ENCODE measurements around the gene TBC1D22A.
"Not testable (repeated sequence)": the region's sequence is repeated elsewhere in the genome, so short reads cannot be mapped to it uniquely, and the experiment has no call there.

TBC1D22A gene, protein sequence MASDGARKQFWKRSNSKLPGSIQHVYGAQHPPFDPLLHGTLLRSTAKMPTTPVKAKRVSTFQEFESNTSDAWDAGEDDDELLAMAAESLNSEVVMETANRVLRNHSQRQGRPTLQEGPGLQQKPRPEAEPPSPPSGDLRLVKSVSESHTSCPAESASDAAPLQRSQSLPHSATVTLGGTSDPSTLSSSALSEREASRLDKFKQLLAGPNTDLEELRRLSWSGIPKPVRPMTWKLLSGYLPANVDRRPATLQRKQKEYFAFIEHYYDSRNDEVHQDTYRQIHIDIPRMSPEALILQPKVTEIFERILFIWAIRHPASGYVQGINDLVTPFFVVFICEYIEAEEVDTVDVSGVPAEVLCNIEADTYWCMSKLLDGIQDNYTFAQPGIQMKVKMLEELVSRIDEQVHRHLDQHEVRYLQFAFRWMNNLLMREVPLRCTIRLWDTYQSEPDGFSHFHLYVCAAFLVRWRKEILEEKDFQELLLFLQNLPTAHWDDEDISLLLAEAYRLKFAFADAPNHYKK

DNA sequence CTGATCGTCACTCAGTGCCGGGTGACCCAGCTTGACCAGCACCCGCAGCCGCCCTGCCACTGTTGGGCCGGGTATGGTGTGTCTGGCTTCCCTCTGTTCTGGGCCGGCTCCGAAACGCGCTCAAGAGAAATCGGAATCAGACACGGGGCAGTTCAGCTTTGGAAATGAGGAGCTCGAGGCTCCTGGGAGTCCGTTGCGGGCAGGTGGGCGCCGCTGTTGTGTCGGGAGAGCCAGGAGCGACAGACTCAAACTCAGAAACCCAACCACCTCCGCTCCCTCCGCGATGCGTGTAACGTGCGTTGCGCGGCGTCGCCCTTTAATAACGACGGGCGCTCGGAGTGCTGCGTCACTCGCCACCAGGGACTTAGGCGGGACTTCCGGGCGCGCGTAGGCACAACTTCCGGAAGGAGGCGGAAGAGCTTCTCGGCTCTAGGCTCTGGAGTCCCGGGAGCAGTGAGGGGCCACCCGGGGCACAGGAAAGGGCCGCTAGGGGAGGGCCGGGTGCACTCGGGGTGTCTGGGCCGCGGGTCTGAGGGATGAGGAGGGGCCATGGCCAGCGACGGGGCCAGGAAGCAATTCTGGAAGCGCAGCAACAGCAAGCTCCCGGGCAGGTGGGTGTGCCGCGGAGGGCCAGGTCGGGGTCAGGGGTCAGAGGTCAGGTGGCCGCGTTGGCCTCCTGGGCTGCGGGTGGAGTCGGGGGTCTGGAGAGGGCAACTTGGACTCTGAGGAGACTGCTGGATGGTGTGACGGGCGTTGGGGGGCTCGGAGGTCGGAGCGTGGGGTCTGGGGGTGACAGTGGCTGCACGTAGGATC lies at the start of gene TBC1D22A:
TSS of gene TBC1D22A (plus strand) at position 413 of the 813 bp plus-strand sequence. CDS start at position 550, 137 bp downstream.
- peak; percentile 93 for DNase-seq (ENCODE audit: low read depth)

DNA sequence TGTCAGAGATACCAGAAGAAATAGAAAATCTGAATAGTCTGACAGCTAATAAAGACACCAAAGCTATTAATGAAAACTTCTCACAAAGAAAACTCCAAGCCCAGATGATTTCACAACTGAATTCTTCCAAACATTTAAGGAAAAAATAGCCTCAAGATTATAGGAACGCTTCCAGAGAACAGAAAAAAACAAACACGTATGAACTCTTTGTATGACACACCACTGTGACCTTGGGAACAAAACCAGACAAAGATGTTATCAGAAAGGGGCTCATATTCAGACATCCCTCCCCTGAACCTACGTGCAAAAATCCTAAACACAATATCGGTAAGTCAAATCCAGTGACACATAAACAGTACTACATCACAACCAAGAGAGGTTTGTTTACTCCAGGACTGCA lies 47.9 kb upstream of the TBC1D22A start:
- DNase-seq (ENCODE audit: low read depth), result peak; percentile 78

DNA sequence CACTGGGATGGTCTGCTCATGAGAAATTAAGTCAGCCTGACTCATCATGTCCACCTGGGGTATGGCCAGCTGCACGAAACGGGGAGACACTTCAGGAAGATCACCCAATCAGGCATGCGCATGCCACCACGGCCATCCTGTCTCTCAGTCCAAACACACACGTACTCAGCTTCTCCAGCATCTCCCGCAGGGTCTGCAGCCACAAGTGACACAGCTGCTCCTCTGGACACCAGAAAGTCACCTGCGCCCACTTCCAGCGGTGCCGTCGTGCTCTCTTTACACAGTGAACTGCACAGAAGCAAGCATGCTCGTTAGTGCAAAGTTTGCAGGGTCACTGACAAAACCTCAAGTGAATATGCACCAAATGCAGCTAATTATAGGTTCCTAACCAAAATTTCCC lies 42.5 kb upstream of the TBC1D22A start:
- no peak for DNase-seq (ENCODE audit: low read depth)

DNA sequence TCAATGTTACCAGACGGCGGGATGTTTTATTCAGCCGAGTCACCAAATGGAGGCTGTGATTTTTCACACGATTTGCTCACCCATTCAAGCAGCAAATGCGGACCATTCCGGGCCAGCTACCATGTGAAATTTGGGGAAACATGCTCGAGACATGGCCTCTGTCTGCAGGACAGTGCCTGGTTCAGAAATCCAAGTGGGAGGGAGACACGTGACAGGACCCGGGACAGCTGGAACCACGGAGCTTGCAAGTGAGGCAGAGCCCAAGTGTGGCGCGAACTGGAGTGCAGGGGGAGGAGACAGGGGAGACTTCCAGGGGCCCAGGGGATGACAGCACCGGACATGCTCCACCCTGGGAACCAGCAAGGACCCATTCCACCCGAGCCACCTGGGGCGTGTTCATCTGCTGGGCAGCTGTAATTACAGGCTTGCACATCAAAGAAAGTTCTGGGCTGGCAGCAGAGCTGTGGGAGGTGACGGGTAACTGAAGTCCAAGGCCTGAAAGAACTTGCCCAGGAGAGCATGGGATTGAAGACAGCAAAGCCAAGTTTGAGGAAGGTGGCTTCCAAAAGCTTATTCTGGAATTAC lies 40.9 kb upstream of the TBC1D22A start:
- no peak for DNase-seq (ENCODE audit: low read depth)

DNA sequence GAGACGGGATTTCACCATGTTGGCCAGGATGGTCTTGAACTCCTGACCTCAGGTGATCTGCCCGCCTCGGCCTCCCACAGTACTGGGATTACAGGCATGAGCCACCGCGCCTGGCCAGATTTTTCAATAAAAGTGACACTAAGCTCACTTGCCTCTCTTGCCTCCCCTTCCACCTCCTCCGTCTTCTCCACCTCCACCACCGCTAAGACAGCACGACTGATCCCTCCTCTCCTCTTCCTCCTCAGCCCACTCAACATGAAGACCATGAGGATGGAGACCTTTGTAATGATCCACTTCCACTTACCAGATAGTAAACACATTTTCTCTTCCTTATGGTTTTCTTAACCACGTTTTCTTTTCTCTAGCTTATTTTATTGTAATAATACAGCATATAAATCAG lies 38.6 kb upstream of the TBC1D22A start:
- no peak for DNase-seq (ENCODE audit: low read depth)

DNA sequence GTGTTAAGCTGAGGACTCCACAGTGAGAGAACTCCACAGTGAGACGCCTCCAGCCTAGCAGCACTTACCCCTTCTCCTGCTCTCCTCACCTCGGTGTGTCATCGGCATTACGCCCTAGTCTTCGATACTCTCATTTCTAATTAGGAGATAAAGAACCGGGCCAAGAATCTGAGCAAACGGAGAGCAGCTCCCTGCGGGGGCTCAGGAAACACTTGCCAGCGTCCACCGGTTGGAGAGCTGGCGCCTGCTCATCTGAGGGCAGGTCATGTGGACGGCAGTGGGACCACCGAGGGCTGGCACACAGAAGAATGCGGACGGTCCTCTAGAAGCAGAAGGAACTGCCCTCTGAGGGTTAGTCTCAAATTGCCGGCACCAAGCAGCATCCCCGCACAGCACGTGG lies 37.4 kb upstream of the TBC1D22A start:
- no peak for DNase-seq (ENCODE audit: low read depth)

DNA sequence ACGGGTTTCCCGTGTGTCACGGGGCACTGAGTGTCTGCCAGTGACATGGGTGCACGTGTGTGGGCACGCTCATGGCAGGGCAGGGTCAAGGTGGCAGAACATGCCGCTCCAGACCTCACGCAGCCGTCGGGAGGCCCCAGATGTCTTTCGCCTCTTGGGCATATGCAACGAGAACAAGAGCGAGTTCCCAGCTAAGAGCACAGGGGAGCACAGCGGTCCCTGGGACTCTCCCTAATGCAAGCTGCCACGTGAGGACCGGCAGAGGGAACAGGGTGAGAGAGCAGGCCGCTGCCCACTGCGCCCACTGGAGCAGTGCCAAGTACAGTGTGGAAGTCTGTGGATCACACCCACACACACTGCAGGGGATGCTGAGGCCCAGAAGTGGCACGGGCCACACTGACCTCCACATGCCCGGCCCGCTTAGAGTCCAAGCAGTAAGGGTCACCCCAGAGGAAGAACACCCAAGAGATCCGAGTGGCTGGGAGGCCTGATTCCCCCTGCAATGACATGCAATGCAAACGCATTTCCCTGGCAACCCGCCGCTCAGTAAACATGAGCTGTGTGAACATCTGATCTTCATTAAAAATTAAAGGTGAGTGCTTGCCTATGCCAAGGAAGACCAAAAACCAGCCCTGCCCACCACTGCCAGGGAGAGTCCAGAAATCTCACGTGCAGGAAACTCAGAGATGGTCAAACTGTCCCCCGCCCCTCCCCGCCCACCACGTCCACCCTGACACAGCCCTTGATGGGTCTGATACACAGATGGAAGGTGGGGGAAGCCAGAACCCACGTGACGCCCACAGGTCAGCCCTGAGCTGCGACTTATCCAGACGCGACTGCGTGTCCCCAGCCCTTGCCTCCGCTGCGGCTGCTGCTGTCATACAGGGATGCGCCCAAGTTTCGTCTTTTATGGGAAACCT lies 36.1 kb upstream of the TBC1D22A start:
- peak; percentile 39 for DNase-seq (ENCODE audit: low read depth)

DNA sequence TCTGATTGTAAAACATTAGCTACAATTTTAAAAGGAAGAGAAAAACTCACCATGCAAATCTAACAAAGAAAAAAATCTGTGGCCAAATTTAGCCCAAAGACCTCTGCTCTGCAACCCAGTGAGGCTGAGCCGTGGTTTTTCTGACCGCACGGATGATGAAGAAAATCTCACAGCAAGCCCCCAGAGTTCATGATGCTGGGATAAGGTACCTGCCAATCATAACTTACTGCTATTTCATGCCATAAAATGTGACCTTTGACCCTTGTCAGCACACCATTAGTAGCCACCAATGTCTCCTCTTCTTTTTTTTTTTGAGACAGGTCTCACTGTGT lies 35.5 kb upstream of the TBC1D22A start:
- DNase-seq (ENCODE audit: low read depth), result no peak

DNA sequence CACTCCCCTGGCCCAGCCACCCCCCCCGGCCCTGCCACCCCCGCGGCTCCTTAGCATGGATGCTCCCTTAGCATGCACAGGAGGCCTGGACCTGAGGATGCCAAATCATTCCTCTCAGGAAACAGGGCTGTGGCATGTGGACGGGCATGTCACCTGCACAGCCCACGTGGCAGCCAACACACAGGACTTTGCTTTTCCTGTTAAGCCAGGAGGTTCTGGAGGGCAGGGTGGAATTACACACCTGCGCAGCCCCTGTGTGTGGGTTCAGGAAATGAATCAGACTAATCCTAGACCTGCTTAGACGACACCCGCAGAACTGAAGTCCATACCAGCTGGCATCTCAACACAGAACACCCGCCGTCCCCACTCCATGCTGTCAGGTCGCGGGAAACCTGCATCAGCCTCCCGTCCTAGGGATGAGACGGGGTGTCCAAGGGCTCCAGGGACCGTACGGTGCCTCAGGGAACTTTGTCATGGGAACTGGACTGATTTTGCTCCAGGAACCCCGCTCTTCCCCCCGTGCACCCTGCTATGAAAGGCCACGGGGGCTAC lies 34.6 kb upstream of the TBC1D22A start:
- DNase-seq (ENCODE audit: low read depth), result no peak

DNA sequence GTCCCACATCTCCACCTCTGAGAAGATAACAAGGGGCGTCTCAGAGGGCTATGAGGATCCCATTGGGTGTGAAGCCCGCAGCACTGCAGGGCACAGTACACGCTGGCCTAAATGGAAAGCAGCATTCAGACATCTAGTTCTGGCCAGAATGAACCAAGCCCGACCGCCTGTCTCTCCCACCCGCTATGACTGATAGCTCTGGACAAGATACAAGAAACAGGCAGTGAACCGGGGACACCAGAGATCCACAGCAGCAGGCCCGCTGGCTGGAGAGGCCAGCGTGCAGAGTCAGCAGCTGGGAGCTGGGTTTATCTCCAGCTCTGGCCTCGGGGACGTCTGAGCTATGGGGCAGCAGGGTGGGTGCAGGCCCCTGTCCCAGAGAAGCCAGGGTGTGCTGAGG lies 34.0 kb upstream of the TBC1D22A start:
- DNase-seq (ENCODE audit: low read depth), result no peak

DNA sequence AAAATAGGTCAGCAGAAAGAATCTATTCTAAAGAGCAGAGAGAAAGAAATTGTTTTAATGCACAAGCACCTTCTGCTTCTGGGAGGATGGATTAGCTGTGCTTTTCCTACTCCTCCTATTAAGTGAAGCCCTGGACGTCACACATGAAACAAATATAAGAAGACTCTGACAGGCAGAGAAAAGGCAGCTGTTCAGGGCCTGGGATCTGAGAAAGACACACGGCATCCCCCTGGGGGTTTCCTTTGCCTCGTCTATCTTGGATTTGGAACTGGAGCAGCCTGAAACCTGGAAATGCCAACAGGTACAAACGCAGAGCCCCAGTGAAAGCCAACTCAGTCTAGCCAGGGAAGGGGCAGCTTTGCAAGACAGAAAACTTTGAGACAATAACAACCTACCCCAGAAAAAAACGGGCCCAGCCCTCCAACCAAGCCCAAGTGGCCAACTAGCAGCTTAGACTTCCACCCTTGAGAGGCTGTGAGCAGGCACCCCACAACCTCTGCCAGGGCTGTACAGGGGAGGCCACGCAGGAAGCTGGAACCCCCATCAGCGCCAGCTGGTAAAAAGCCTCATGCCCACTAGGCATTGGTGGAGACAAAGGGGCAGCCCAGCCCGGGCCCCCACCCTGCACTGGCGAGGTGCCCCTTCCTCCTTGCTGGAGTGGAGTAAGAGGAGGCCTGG lies 31.7 kb upstream of the TBC1D22A start:
- DNase-seq (ENCODE audit: low read depth), result no peak

DNA sequence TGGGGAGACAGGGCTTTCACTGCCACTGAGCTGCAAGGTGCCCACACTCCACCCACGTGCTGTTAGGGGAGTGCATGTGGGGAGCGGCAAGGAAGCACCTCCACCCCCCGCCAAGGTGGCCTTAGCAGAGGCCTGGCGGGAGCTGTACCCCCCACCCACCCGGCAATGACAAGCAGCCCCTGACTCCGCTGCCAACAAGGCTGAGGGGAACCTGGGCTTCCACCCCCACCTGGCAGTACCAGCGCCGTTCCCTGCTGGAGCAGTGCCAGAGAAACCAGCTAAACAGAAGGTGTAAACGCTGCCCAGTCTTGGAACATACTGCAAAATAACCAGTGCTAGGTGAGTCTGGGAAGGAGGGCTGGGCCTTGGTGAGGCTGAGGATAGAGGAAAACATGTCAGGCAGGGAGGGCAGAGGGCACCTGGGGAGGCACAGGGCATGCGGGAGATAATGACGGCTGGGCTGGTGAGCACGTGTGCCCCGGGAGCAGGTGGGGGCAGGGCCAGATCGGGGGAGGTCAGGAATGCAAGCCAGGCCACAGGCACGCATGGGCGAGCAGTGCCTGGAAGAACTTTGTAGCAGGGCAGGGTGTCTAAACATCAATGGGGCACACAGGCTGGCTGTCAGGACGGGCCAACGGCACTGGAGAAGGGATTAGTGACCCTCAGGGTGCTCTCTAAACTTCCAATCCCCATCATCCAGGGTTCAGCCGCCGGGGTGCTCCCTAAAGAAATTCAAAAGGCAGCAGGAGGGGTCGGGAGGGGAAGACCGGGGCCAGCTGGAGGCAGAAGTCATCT lies 31.0 kb upstream of the TBC1D22A start:
- DNase-seq (ENCODE audit: low read depth), result peak; percentile 62

DNA sequence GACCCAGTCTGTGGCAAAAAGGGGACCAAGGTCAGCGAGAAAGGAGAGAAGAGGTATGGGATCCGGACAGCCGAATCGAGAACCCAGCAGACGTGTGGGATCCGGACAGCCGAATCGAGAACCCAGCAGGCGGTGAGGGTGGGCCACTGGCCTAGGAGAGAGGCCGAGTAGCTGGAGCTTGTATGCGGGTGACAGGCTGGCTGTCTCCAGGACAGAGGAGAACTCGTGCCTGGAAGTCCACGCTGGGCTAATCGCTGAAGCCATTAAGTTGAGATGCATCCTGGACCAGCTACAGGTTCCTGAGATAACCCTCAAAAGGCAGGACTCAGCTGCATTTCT lies 30.4 kb upstream of the TBC1D22A start:
- no peak for DNase-seq (ENCODE audit: low read depth)

DNA sequence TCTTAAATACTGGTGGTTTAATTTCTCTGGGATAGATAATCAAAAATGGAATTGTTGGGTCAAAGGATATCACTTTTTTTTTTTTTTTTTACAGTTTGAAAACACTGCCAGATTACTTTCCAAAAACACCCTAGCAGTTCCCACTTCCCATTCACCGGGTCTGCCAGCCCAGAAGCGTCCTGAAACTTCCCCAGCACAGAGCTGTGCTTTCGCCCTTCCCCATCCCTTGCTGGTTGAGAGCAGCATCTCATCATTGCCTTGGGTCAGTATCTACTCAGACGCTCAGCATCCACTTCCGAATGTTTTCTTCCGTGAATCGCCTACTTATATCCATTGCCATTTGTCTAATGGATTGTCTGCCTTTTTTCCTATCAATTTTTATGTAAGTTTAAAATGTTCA lies 29.9 kb upstream of the TBC1D22A start:
- DNase-seq (ENCODE audit: low read depth), result no peak

DNA sequence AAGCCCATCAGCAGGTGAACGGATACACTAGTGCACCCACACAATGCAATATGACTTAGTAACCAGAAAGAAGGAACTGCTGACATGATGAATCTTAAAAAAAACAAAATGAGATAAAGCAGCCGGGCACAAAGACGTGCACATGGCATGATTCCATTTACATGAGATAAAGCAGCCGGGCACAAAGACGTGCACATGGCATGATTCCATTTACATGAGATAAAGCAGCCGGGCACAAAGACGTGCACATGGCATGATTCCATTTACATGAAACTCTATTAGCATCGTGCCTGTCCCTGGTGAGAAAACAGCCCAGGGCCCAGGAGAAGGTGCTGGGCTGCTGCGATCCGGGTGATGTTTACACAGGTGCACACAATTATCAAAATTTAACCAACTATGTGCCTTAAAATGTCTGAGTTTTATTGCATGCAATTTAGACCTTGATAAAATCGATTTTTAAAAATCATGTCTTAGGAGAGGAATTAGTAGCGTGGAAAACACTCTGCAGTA lies 28.2 kb upstream of the TBC1D22A start:
- not testable (repeated sequence) for DNase-seq (ENCODE audit: low read depth)

DNA sequence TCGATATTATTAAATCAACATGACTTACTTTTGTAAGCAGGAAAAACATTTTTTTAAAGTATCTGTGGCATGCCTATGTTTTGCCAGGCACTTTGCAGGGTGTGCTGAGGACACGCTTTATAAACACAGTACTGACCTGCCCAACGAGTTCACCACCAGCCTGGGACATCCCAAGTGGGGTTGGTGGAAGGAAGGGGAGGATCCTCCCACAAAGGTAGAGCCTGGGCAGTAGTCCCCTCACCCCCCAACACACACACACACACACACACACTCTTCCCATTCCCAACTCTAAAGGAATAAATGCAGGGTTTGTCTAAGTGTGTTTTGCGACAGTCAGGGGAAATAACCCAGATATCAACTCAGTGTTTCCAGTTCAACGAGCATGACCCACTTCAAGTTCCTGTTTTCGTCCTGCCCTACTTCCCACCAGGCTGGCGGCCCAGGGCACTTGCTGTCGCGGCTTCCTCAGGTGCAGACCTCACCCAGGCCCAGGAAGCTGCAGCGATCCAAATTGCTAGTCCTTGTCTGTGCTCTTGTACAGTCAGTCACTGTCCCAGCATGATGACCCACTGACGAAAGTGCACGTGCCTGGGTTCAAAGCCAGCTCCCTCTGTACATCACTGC lies 27.5 kb upstream of the TBC1D22A start:
- DNase-seq (ENCODE audit: low read depth), result no peak

DNA sequence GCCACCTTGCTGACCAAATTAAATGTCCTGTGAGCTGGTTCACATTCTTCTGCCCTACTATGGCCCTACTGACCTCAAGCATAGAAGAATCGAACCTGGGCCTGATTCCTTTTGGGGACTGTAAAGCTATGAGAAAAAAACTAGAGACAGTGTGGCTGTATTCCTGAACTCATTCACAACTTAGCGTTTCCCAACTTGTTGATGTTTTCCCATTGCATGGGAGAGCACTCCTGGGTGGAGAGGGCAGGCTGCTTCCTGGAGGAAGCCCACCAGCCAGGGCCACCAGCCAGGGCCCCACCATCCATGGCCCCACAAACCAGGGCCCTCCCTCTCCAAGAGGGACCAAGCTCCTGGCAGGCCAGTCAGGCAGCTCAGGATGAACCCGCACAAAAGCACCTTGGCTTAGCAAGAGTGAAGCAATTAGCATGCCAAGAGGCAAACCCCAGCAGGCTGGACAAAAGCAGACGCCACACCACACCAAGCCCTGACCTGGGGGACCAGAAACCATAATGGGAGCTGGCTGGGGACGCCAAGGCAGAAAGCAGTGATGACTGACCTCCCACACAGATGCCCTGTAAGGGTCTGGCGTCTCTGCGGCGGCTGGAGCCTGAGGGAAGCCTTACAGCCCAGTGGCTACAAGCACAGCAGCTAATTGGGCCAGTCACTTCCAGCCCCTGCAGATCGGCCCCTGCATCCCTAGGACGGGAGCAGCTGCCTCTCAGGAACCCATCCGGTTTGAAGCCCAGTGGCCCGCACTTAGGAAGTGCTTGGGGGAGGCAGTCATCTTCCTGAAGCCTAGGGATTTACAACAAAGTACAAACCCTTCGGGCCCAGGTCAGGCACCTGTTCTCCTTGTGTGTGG lies 26.5 kb upstream of the TBC1D22A start:
- peak; percentile 17 for DNase-seq (ENCODE audit: low read depth)

DNA sequence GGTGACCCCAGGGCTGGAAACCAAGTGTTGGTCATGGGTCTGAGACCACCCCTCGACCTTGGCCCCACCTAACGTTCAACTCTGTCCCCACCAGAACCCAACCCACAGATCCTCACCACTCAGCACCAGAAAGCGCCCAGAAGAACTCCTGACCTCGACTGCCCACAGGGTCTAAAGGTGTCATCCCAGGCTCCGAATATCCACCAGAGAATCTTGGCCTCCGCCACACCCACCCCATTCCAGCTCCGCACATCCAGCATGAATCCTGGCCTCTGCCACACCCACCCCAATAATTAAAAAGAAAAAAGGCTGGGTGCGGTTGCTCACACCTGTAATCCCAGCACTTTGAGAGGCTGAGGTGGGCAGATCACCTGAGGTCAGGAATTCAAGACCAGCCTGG lies 25.7 kb upstream of the TBC1D22A start:
- no peak for DNase-seq (ENCODE audit: low read depth)
